Measurements from ENCODE around the gene ARV1.
A peak's percentile ranks its signal among the peaks of the same experiment; 100 is the strongest.

Gene ARV1

DNA sequence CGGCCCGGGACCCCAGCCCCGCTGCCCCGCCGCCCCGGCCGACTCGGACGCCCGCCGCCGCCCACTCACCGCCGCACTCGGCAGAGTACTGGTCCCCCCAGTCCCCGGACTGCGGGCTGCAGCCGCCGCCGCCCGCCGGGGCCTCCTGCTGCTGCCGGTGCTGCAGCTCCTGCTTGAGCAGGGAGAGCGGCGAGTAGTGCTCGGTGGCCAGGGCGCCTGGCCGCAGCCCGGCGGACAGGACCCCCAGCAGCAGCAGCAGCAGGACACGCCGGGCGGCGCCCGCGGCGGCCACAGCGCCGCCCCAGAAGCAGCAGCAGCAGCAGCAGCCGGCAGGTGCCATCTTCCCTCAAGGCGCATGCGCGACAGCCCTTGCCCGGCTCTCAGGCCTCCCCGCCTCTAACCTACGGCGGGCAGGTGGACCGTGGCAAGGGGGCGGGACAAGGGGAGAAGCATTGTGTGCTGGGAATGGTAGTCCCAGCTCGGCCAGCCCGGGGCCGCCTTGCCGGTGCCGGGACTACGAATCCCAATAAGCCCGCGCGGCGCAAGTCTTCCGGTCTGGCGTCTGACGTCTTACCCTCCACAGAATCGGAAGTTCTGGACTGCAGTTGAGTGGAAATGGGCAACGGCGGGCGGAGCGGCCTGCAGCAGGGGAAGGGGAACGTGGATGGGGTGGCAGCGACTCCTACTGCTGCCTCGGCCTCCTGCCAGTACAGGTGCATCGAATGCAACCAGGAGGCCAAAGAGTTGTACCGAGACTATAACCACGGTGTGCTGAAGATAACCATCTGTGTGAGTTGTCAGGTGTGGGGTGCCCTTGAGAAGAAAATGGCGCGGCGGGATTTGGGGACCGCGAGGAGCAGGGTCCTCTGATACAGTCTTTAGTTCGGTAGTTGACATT, at the start of gene ARV1, which contains the start of gene TTC13:
Gene ARV1, plus strand, starts transcription at position 604 of the 898 bp plus-strand sequence. Its CDS starts 12 bp downstream, at position 616.
Gene TTC13, minus strand, starts transcription at position 371 of the 898 bp plus-strand sequence. Its CDS starts 31 bp downstream, at position 340.
- DNase-seq, result peak; percentile 96 to 97

DNA sequence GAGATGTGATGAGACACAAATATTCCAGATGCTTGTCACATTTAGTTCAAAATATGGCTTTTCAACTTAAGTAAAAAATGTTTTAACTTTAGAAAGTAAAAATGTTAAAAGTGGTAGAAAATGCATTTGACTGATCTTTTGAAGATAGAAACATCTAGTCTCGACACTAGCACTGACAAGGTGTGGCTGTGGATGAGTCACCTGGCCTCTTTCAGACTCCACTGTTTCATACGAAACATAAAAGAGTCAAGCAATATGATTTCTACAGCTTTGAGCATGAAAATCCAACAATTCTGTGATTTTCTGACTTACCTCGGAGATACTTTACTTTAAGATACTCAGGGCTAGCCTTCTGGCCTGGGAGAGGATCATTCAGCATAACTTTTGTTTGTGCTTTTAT, 47.9 kb upstream of the ARV1 start:
- no peak for DNase-seq

DNA sequence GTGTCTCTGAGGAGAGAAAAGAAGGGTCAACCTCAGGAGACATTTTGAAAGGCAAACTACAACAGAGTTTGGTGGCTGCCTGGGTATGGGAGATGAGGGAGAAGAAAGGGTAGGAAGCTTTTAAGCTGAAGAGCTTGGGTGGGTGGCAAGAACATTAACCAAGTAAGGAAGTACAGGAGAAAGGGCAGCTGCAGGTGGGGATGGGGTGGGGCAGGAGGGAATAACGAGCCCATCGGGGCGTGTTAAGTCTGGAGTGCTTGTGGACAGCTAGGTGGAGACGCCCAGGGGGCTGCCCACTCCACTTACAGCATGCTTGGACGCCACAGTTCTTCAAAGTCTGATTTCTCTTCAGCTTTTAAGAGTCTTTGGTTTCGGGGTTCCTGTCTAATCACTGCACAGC, 43.0 kb upstream of the ARV1 start:
- no peak for DNase-seq

DNA sequence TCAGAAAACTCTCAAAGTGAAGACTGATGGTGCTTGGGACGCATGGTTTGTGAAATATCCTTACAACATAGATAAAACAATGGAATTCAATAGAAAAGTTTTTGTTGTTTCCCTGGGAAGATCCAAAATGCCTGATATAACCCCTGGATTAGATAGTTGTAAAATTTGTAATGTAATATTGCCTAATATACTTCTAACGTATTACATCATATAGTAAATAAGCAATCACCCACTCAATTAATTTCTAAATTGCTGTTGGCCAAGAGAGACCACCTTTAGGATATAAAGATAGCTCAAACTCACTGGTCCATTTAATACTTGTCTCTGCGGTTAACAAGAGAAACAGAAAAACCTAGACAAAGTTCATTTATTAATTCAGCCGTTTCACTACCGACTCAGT, 42.4 kb upstream of the ARV1 start:
- no peak for DNase-seq

DNA sequence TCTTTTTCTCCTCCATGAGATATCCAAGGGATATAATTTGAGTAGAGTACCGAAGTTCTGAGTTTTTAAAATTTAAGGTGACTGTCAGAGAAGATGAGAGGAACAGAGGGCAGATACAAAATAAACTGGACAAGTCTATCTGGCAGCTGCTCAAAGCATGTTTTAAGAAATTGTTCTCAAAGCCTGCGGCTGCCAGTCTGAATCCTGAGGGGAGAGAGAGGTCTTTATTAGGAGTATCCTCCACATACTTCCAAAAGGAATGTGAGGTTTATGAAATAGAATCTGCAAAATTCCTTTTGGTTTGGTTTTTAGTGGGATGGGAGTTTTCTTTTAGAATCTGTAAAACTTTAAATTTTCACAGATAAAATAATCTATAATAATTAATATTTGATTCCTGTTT, 41.5 kb upstream of the ARV1 start:
- DNase-seq, result no peak

DNA sequence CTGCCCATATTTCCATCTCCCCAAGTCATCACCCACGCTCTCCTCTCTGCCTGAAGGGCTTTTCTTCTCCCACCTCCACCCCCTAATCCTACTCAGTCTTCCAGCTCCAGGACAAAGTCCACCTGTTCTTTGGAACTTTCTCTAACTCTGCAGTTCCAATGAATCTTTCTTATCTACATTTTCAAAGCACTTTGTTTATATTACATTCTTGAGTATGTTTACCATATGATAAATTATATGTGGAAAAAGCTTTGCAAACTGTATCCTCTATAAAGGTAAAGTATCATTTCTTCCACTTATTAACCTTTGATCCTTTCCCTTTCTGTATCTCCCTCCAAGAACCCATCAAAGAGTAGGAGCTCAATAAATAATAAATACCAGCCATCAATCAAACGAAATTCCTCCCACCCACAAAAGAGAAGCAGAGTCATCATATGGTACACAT, 39.9 kb upstream of the ARV1 start:
- no peak for DNase-seq

DNA sequence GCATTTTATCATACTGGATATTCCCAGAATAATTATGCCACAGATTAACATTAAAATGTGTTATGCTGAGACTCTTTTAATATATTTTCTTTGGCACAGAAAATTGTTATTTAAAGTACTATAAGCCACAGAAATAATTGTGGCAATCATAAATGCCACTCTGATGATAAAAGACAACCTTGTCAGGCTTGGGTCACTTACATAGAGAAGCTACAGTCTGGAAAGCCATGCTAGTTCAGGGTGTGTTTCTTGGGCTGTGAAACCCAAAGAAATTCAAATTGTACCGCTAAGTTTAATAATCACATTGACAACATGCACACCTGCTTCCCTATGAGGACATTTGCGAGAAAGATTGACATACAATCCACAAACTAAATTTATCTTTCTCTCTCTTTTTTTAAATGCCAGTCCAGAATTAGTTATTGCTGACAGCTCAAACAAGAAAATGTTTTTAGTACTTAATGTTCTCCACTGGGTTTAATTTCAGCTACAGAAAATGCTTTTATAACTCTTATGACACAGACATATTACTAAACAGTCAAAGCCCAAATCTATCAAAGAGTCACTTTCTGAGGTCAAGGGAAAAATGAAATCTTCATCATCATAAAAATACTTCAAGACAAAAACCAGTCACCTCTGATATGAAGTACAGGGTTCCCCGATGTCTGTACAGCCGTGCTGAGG, 38.9 kb upstream of the ARV1 start:
- DNase-seq, result no peak

DNA sequence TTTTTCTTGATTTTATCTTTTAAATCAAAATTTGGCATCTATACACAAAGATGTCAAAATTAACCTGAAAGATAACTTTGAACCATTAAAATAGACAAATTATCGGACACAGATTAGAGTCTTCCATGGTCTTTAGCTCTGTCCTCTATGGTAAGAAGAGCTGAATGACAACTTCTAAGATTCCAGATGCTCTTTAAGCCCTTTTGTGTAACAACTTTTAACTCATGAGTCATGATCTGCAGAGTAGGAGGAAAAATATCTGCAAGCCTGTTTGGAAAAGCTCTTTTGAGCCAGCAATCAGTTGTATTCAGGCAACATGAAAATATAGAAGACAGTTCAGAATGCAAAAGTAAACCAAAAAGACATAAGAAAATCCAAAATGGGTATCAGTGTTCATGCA, 38.0 kb upstream of the ARV1 start:
- DNase-seq, result no peak

DNA sequence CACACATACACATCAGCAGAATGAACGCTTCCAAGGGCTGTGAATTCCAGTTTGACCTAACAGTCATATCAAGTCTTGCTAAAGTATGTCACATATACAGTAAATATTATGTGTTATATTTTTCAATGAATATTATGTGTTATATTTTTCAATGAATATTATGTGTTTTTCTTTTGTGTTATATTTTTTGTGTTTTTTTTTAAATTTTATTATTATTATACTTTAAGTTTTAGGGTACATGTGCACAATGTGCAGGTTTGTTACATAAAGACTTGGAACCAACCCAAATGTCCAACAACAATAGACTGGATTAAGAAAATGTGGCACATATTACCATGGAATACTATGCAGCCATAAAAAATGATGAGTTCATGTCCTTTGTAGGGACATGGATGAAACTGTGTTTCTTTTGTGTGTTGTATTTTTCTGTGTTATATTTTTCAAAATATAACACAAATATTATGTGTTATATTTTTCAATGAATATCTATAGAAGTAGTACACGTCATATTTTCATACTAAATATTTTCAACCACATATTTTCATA, 35.8 kb upstream of the ARV1 start:
- DNase-seq, result no peak

DNA sequence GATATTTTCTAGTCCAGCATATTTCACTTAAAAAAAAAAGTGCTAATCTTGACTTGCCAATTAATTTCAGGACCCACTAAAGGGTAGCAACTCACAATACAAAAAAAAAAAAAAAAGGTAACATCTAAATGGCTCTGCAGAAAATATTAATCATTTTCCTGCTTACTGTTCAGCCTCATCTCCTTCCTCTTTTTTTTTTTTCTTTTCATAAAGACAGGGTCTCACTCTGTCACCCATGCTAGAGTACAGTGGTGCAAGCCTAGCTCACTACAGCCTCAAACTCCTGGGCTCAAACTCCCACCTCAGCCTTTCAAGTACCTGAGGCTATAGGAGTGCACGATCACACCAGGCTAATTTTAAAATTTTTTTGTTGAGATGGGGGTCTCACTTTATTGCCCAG, 30.6 kb upstream of the ARV1 start:
- no peak for DNase-seq

DNA sequence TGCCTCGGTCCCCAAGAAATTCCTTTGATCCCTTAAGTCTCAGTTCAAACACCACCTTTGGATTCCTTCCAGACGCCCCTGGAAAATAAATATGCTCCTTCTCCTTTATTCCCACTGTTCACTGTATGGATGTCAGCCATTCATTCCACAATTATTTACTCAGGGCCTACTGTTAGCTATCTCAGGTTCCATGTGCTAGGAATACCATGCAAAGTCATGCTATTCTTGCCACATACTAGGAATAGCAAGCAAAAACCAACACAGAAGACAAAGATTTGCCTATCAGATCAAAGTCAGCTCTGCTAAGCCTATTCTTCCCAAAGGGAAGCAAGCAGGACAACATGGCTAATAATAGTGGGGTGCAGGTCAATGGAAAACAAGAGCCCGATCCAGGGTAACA, 30.0 kb upstream of the ARV1 start:
- no peak for DNase-seq

DNA sequence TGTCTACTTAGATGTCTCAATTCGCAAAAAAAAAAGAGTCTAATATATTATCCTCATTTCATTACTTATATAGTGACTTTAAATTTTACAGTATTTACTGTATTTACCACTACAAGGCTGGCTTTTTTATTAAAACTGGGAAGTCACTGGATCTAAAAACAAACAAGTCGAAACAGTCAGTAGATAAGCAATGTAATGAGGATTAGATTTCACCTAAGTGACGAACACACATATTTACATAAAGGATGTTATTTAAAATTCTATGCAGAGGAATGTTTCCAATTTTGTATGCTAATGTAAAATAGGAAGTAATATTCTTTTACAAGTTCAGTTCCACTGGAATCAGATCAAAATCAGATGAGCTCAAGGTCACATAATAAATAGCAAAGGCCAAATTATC, 28.5 kb upstream of the ARV1 start:
- no peak for DNase-seq

DNA sequence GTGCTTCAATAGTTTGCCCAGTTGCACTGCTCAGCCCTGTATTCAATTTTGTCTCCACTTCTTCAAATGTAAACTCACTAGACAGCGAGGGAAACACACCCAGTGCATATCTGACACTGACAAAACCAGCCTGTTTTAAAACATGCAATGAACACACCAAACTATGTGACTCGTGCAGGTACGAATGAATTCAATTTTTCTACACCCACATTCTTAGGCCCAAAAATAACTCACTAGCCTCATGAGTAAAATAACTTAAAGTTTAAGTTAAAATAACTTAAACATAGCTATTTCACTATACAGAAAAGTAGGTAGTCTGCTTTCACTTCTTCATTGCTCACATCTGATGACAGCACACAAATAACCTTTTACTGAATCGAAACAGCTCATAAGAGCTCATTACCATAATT, 21.3 kb upstream of the ARV1 start:
- DNase-seq, result no peak

DNA sequence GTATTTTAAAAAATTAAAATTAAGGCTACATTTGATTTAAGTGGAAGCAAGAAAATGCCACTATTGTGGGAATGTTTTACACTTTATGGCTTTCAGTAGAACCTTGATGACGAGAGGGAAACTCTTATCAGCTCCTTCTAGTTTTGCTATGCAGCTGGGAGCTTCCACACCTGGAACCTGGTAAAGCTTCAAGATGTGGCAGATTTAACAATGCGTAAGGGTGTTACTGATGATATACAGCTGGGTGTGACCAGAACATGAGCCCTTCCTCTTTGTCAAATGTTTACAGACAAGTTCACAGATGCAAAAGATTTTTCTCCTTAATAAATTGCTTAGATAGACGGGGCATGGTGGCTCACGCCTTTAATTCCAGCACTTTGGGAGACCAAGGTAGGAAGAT, 20.5 kb upstream of the ARV1 start:
- DNase-seq, result no peak

DNA sequence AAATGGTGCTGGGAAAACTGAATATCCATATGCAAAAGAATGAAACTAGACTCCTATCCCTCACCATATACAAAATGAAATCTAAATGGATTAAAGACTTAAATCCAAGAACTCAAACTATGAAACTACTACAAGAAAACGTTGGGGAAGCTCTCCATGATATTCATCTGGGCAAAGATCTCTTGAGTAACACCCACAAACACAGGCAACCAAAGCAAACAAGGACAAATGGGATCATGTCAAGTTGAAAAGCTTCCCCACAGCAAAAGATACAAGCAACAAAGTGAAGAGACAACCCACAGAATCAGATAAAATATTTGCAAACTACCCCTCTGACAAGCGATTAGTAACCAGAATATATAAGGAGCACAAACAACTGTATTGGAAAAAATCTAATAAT, 14.0 kb upstream of the ARV1 start:
- DNase-seq, result no peak

DNA sequence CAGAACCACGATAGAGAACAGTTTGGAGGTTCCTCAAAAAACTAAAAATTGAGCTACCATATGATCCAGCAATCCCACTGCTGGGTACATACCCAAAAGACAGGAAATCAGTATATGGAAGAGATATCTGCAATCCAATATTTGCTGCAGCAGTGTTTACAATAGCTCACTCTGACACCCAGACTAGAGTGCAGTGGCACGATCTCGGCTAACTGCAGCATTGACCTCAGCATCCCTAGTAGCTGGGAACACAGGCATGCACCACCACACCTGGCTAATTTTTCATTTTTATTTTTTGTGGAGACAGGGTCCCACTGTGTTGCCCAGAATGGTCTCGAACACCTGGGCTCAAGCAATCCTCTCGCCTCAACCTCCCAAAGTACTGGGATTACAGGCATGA, 13.4 kb upstream of the ARV1 start:
- no peak for DNase-seq

DNA sequence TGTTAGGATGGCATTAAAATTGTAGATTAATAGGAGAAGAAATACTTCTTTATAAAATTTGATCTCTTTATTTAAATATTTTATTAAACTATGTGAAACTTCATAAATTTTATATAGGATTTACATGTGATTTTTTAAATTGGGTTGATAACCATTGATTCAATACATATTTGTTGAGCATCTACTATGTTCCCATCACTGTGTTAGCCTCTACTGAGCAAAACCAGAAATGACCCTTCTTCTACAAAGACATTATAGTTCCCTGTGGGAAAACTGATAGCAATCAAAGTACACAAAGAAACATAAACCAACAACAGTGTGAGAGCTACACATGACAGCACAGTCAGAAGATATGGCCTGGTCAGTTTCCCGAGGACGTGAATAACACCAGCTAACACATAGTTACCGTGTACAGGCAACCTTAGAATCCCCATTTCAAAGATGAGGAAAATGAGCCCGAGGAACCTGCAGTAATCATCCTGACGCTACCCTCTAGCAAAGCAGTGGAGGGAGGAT, 12.5 kb upstream of the ARV1 start:
- no peak for DNase-seq

DNA sequence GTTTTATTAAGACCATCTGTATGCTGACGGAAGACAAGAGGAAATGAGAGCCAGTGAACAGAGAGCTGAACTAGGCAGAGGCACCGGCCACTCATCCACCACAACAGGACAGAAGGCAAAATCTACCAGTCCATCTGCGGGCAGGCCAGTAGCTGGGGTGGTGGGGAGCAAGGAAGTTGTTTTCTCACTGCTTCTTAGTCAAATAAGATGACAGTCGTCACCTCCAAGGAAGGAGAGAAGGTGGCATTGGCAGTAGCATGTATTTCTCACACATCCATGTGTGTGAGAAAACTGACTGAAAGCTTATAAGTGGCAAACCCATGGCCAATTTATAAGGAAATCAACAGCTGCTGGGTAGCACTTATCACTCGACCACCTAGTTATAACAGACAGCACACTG, 8.5 kb upstream of the ARV1 start:
- DNase-seq, result no peak

DNA sequence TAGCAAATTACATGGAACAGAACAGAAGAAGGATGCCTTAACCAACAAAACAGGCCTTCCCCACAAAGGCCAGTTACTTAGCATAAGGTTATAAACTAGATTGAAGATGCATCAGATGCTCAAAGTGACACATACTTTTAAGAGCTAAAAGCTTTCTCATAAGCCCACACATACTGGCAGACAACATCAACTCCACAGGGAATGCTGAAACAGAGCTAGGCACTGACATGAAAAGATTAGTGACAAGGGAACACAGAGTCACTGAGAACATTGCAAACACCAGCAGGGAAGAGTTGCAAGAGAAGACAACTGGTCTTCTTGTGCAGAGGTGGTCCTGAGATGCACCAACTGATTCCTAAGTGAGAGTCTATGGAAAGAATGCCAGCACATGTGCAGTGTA, 7.1 kb upstream of the ARV1 start:
- no peak for DNase-seq

DNA sequence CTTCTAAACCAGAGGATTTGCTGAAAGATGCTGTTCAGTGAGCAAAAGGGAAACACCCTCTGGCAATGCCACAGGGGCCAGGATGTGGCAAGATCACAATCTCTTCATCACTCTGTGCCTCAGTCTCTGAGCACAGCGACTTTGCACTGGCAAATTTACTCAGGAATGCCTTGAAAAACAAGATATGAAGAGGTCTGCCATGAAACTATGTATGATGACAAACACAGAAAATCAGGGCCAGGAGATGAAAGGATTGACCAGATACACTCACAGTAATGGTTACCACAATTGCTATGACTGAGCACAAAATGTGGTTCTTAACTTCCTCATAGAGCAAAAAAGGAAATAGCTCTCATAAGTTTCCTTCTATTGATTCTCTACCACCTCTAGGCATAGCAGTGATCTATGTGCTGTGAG, 6.0 kb upstream of the ARV1 start:
- DNase-seq, result peak; percentile 60 to 70

DNA sequence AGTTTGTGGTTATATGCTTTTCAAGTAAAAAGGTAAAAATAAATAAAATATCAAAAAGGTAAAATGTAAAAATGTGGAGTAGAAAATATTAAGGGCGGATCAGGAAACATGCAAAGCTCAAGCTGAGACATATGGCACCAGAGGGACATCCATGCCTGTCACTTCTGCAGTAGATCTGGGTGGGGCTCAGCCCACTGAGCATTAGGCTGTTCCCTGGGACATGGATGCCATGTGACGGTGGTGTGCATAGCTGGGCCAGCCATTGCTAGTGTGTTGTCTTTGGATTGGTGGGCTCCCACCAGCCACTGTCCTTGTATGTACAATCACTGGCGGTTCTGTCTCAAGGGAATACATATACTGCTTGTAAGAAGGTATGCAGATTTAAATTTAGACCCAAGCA, 3.3 kb upstream of the ARV1 start:
- DNase-seq, result no peak

DNA sequence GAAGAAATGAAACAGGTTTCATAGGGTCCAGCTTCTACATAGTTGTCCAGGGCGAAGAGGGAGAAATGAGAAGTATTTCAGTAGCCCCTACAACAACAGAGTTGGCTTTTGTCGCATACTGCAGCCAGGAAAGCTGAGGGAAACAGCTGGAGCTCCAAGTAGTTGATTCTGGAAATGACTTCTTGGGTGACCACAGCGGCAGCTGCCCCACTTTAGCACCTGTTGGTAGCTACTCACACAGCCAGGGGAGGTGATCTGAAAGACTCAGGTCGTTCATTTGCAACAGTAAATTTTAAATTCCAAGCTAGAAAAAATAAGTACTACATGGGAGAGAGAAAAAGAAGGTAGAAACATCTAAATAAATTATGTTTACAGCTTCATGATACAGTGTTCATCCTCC, 2.5 kb upstream of the ARV1 start:
- no peak for DNase-seq

All from activated T-cell treated with anti-CD3 and anti-CD28 coated beads, Interleukin-2, amount 50 U/mL, for 48 hours (primary cell).